HepG2 (cell line): Measurements from ENCODE around the gene NDUFAF3. TPM values are rescaled to one million over a fixed set of nuclear protein-coding genes. Genes with fewer than 3 reads are reported as not detected.

Source experiments
- ATF1 ChIP-seq: IDR thresholded peaks from 2 replicates; pipeline ENCODE4 v1.6.1; 2016; ENCODE audit warnings: mild to moderate bottlenecking, control low read depth
- CENPBD1 ChIP-seq: sonication (generic); formaldehyde crosslinking; IDR thresholded peaks from 2 replicates; pipeline ENCODE4 v1.8.0; 2022; ENCODE audit warnings: missing genetic modification reagents, low read depth, mild to moderate bottlenecking, borderline replicate concordance
- EEA1 ChIP-seq: sonication (generic); formaldehyde crosslinking; IDR thresholded peaks from 2 replicates; pipeline ENCODE4 v1.5.1; 2020; ENCODE audit warnings: mild to moderate bottlenecking, missing genetic modification reagents, borderline replicate concordance
- IRX3 ChIP-seq: sonication (generic); formaldehyde crosslinking; IDR thresholded peaks from 2 replicates; pipeline ENCODE4 v1.8.1; 2023; ENCODE audit warnings: mild to moderate bottlenecking, low read depth, missing genetic modification reagents, borderline replicate concordance
- KLF15 ChIP-seq: sonication (generic); formaldehyde crosslinking; IDR thresholded peaks from 2 replicates; pipeline ENCODE4 v1.8.1; 2023; ENCODE audit warnings: borderline replicate concordance, mild to moderate bottlenecking, inconsistent platforms, missing genetic modification reagents, mixed read lengths
- RBAK ChIP-seq: sonication (generic); formaldehyde crosslinking; IDR thresholded peaks from 2 replicates; pipeline ENCODE4 v1.5.1; 2020; ENCODE audit warnings: mild to moderate bottlenecking, missing genetic modification reagents
- TMF1 ChIP-seq: sonication (generic); formaldehyde crosslinking; IDR thresholded peaks from 2 replicates; pipeline ENCODE4 v1.8.1; 2022; ENCODE audit warnings: low read depth, missing genetic modification reagents
- ZBTB39 ChIP-seq: sonication (generic); formaldehyde crosslinking; IDR thresholded peaks from 2 replicates; pipeline ENCODE4 v1.5.0; 2020; ENCODE audit warnings: missing genetic modification reagents
- ZNF260 ChIP-seq: sonication (generic); formaldehyde crosslinking; IDR thresholded peaks from 2 replicates; pipeline ENCODE4 v1.4.0; 2020; ENCODE audit warnings: missing genetic modification reagents, low read depth, mild to moderate bottlenecking, borderline replicate concordance
- ZNF629 ChIP-seq: sonication (generic); formaldehyde crosslinking; conservative IDR thresholded peaks from 2 replicates; pipeline ENCODE4 v1.5.0; 2020; ENCODE audit warnings: missing genetic modification reagents
- ZNF644 ChIP-seq: IDR thresholded peaks from 2 replicates; pipeline ENCODE4 v1.6.1; 2016; ENCODE audit warnings: low read depth
- ZNF768 ChIP-seq: sonication (generic); formaldehyde crosslinking; IDR thresholded peaks from 2 replicates; pipeline ENCODE4 v1.4.0; 2020; ENCODE audit warnings: missing genetic modification reagents
- ZNF777 ChIP-seq: sonication (generic); formaldehyde crosslinking; IDR thresholded peaks from 2 replicates; pipeline ENCODE4 v1.4.0; 2020; ENCODE audit warnings: missing genetic modification reagents
- polyA plus RNA-seq, 8 experiments: library from polyadenylated mRNA; depleted of rRNA in 3 of 8; stranded (reverse) in 7 of 8; unstranded in 1 of 8; fragments of >200 nt; fragmentation: Illumina TruSeq in 4 of 8; extraction: Trizol in 4 of 8; gene quantifications; 2 replicates each; pipeline versions ENCODE4 v1.2.1 to v1.2.3, GENCODE V29; 2011 to 2016; ENCODE audit warnings: low read depth in 4 of 8, missing spikeins in 1 of 8, mixed read lengths in 1 of 8; ENCODE audit not compliant: insufficient read depth in 1 of 8
- total RNA-seq, 5 experiments: library from RNA; depleted of rRNA; stranded (reverse); fragments of >200 nt; fragmentation: Illumina TruSeq; extraction: Trizol; gene quantifications; 2 replicates each; pipeline ENCODE4 v1.2.3, GENCODE V29; 2016; ENCODE audit warnings: low read depth in 1 of 5
- TF ChIP-seq, protein P1 (sequence below): sonication (generic); formaldehyde crosslinking; IDR thresholded peaks from 2 replicates; pipeline ENCODE4 v1.5.0; 2020; ENCODE audit warnings: missing genetic modification reagents, mild to moderate bottlenecking, borderline replicate concordance
- TF ChIP-seq, protein P2 (sequence below): sonication (generic); formaldehyde crosslinking; IDR thresholded peaks from 2 replicates; pipeline ENCODE4 v1.4.0; 2020; ENCODE audit warnings: missing genetic modification reagents, mild to moderate bottlenecking, borderline replicate concordance

The NDUFAF3 gene
- total and polyA plus RNA-seq, 2 of the 13 experiments (the other 11 are each of a cell fraction or from before 2014, with no cell fraction given) = 39.0 to 50.0 TPM

- TF ChIP-seq KLF15 (CRISPR knock-in tag) (no peak), ZBTB39 (CRISPR knock-in tag) (peak; percentile 91), CENPBD1 (CRISPR knock-in tag) (no peak), ATF1 (peak; percentile 39), ZNF644 (CRISPR knock-in tag) (no peak), ZNF768 (CRISPR knock-in tag) (peak; percentile 66; the same call in 1 of the 2 replicates), TMF1 (CRISPR knock-in tag) (no peak), ZNF629 (peak; percentile 47), RBAK (CRISPR knock-in tag) (no peak), ZNF777 (CRISPR knock-in tag) (peak; percentile 48; the same call in 1 of the 2 replicates), ZNF260 (CRISPR knock-in tag) (no peak), IRX3 (CRISPR knock-in tag) (no peak), EEA1 (peak; percentile 53; the same call in 1 of the 2 replicates)
- TF ChIP-seq, protein P1, sequence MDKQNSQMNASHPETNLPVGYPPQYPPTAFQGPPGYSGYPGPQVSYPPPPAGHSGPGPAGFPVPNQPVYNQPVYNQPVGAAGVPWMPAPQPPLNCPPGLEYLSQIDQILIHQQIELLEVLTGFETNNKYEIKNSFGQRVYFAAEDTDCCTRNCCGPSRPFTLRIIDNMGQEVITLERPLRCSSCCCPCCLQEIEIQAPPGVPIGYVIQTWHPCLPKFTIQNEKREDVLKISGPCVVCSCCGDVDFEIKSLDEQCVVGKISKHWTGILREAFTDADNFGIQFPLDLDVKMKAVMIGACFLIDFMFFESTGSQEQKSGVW (CRISPR knock-in tag) = 0 out of 2 replicates have a peak, but pooled peaks have one; percentile 24
- TF ChIP-seq, protein P2, sequence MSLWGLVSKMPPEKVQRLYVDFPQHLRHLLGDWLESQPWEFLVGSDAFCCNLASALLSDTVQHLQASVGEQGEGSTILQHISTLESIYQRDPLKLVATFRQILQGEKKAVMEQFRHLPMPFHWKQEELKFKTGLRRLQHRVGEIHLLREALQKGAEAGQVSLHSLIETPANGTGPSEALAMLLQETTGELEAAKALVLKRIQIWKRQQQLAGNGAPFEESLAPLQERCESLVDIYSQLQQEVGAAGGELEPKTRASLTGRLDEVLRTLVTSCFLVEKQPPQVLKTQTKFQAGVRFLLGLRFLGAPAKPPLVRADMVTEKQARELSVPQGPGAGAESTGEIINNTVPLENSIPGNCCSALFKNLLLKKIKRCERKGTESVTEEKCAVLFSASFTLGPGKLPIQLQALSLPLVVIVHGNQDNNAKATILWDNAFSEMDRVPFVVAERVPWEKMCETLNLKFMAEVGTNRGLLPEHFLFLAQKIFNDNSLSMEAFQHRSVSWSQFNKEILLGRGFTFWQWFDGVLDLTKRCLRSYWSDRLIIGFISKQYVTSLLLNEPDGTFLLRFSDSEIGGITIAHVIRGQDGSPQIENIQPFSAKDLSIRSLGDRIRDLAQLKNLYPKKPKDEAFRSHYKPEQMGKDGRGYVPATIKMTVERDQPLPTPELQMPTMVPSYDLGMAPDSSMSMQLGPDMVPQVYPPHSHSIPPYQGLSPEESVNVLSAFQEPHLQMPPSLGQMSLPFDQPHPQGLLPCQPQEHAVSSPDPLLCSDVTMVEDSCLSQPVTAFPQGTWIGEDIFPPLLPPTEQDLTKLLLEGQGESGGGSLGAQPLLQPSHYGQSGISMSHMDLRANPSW = peak; percentile 69; the same call in 1 of the 2 replicates
These were observed at the start of gene NDUFAF3 (continued) for GRCh38 chr3:49021813-49022687.
